Kidney capillary endothelial cell (primary cell): Measurements from ENCODE around the gene ABCC3.

Experiments
- DNase-seq: peaks from one replicate; pipeline ENCODE4 v3.0.0-alpha.2; 2018; ENCODE audit warnings: low spot score

ABCC3 gene

DNA sequence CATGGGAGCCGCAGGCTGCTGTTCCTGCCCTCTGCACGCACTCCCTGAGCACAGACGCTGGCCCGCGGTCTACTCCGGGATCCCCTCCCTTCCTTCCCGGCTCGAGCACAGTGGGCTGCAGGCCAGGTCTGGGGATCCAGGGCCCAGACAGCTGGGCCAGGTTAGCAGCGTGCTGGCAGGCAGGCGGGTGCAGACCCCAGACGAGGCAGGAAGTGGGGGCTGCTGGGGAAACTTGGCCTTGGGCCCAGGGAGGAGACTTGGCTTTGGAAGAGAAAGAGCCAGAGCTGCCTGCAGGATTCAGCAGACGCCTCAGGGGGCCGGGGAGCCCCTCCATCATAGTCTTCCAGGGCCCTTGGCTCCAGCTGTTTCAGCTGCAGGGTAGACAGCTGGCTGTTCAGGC, 30.2 kb upstream of the ABCC3 start:
- DNase-seq = no peak

DNA sequence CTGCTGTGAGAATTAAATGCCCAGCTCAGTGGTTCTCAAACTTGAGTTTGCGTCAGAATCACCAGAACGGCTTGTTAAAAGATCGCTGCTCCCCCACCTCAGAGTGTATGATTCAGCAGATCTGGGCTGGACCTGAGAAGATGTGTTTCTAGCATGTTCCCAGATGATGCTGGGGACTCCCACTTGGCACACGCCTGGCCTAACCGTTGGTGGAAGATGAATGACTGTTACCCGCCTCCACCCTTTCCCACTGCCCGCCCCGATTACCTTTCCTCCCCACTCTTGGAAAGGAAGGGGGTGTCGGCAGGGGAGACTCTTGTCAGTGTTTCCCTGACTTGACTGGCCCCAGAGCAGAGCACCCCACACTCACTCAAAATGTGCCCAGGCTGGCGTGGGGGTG, 29.3 kb upstream of the ABCC3 start:
- no peak for DNase-seq

DNA sequence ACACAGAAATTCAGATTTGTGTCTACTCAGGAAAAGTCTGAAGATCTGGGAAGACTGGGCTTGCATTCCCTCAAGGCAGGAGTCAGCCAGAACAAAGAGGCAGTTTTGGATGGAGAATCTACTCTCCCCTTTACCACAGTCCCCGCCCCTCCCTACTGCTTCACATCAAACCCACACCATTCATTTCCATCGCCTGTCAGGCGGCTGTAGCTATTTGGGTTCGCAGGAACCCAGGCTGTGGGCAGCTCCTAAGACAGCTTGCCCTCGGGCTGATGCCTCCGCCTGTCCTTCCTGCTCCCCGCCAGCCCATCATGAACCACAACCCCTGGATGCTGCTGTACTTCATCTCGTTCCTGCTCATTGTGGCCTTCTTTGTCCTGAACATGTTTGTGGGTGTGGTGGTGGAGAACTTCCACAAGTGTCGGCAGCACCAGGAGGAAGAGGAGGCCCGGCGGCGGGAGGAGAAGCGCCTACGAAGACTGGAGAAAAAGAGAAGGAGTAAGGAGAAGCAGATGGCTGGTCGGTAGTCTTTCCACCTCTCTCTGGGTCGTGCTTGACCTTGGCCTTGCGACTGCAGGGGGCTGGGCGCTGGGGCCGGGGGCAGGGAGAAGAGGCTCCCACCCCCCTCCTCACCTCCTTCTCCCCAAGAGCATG, 27.0 kb upstream of the ABCC3 start:
- no peak for DNase-seq

DNA sequence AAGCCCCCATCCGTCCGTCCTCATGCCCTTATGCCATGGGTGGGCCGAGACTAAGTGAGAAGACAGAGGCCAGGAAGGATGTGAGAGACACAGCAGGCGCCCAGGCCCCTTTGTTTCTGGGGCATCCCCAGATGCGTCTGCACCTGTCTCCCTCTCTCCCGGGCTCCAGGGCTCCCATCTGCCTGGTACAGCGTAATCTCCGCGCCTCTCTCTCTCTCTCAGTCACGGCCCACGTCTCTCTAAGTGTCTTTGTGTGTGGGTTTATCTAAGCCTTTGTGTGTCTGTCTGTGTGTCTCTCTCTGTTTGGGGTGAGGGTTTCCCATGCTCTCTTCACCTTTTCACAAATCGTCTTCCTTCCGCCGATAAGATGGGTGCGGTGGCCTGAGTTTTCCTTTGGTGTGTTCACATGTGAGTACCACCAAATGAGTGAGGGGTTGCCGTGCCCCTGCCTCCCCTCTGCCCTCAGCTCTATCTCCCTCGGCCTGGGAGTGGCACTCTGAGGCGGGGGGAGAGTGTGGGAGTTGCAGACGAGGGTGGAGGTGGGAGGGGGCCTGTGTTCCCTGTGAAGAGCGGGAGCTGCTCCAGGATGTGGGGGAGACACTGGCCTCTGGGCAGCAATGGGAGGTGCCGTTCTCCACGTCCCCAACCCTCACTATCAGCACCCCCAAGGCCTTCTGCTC, 25.8 kb upstream of the ABCC3 start:
- no peak for DNase-seq

DNA sequence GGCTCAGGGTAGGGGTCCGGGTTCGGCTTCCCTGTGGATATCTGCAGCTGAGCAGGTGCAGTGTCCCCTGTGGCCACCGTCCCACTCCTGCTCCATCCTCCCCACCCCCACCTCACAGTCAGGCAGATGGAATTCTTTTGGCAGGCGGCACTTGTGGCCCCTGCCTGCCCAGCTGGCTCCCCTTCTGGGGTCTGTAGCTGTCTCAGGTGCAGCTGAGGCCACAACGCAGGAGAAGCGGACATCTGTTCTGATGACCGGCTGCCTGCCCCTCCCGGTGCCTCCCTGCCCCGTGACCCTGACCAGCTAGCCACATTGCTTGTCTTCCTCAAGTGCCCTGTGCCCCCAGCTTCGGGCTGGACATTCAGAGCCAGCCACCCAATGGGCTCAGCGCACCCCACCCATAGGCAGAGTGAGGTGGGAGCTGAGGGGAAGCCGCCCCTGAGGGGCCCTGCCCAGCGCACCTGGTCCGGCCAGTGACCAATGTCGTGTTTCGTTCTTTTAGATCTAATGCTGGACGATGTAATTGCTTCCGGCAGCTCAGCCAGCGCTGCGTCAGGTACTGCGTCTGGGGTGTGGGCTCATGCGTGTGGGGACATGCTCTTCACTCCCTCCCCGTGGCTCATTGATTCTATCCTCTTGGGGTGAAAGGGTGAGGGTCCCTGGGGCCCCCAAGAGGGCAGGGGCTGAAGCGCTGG, 25.2 kb upstream of the ABCC3 start:
- DNase-seq = no peak

DNA sequence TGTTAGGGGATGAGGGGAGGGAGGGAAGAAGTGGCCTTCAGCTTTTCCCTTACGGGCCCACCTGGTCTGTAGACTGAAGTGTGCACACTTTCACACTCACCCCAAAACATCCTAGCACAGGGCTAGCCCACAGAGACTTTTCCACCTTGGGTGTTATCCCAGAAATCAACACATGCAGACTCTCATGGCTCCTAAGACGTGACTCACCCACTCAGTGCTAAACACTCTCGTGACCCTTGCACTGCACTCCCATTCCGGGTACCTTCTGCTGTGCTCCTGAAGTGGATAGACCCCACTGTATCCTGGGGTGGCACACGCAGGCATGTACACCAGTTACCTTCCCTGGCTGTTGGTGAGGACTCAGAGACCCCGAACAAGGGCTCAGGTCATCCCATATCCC, 23.0 kb upstream of the ABCC3 start:
- DNase-seq = no peak

DNA sequence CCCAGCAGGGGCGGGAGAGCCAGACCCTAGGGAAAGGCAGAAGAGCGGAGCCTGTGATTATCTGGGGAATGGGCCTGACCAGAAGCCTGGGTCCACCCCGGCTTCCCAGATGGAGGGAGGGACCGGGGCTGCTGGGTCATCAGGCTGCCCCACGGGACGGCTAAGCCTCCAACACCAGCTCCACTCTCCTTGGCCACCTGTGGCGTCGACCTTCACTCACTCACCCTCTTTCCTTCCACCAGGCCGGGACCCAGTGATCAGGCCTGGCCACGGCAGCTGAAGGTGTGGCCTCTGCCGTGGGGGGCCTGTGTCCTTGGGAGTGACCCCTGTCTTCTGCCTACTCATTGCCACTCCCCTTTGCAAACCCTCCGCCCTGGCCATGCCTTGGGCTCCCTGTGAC, 22.4 kb upstream of the ABCC3 start:
- no peak for DNase-seq

DNA sequence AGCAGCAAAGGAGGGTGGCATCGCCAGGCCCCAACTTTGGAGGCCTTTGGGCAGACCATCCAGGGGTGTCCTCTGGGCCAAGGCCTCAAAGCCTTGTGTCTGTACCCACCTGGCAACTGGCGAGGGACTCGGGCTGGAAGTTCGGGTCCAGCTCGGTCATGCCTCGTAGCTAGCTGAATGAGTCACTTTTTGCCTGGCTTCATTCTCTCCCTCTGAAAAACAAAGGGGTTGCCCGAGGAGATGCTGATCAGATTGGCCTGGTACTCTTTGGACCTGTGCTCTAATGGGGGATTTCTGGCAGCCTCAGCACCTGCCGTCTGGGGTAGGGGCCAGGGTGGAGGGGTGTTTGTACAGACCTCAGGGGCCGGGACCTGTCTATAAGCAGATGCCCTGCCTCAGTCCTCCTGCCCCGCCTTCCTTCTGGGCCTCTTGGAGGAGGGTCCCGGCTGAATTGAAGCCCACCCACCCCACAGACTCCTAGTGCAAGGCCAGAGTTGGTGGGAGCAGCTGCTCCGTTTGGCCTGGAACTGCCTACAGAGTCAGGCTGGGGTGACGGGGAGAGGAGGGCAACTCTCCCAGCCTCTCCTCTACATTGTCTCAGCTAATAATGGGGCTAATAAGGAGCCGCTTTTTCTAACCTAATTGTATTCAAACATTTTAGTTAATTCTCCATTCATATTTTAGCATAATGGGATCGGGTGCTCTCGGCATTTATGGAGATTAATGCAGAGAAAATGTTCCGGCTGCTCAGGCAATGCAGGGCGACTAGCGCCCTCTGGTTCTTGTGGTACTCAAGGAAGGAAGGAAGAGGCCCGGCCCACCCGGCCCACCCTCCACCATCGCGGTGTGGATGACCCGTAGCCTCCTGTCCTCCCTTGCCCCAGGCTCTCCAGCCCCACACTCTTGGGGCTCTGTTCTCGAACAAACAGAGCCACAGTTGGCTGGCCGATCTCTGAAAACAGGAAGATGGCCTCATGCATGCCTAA, 21.4 kb upstream of the ABCC3 start:
- DNase-seq = no peak

DNA sequence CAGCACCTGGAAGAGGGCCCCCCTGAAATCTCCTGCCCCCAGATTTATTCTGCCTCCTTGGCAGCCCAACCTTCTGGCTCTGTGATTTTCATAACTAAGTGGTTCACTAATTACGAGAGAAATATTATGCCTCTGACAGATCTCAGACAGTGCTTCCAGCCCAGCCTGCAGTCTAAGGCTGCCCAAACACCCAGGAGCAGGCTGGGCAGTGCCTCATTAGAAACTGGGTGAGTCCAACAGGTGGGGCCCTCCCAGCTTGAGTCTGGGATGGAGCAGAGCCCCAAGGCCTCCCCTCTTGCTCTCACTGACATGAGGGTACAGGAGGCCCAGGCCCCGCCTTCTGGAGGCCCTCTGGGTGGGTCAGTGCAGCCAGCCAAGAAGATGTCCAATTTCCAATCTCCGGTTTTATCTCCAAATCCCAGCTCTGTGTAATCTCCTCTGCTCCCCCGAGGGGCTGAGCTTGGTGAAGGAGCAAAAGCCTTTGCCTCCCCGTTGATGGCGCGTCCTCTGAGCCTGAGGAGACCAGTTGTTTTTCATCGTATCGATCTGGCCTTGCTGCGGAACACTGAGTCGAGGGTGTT, 20.1 kb upstream of the ABCC3 start:
- no peak for DNase-seq

DNA sequence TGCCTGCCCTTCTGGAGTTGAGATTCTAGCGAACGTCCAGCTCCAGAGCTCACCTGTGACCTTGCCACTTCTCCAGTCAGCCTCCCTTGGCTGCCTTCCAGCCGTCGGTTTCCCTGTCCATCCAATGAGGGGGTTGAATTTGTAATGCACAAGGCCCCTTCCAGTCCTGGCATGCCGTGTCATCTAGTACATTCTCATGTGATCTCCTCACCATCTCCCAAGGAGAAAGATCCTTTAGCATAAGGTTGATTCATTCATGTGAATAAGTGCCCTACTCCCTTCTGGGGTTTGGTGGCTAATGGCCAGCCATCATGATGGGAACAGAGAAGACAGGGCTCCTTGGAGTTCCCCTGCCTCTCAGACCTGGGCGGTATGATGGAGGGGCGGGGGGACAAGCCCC, 18.9 kb upstream of the ABCC3 start:
- no peak for DNase-seq

DNA sequence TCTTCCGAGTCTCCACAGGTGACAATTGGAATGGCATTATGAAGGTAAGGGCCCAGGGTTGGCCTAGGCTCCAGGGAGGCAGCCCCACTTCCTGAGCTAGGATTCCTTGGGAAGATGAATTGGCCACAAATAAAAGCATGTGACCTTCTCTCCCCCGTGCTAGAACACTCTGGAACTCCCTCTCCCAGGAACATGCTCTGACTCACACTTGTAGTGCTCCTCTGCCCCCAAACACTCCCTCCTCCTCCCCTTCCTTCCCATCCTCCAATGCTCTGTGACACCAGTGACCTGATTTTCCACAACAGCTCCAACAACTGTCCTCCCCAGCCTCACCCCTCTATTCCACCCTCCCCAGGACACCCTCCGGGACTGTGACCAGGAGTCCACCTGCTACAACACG, 16.4 kb upstream of the ABCC3 start:
- no peak for DNase-seq

DNA sequence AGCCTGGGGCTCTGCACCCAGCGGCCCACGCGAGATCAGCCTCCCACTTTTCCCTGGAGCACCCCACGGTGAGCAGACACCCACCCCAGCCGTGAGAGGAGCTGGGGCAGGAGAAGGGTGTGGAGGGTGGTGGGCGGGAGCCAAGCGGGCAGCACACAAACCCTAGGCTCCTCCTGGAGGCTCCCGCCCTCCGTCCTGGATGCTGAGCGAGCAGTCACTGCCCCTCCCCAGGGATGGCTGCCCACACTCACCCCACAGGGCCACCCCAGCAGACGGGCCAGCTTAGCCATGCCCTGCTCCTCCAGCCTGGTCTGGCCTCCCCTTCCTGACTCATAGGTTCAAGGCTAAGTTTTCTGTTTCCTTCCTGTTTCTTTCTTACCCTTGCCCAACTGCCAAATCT, 15.7 kb upstream of the ABCC3 start:
- no peak for DNase-seq

DNA sequence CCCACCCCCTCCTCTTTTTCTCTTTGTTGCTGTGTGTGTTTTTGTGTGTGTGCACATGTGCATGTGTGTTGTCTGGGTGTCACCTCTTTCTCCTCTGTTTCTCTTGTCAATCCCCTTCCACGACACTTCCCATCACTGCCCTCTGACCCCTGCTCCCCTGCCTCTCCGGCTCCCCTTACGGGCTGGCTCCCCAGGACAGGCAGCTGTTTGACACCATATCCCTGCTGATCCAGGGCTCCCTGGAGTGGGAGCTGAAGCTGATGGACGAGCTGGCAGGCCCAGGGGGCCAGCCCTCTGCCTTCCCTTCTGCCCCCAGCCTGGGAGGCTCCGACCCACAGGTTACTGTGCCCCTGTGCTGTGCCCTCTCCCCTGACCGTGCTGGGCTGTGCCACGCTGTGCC, 15.2 kb upstream of the ABCC3 start:
- no peak for DNase-seq

DNA sequence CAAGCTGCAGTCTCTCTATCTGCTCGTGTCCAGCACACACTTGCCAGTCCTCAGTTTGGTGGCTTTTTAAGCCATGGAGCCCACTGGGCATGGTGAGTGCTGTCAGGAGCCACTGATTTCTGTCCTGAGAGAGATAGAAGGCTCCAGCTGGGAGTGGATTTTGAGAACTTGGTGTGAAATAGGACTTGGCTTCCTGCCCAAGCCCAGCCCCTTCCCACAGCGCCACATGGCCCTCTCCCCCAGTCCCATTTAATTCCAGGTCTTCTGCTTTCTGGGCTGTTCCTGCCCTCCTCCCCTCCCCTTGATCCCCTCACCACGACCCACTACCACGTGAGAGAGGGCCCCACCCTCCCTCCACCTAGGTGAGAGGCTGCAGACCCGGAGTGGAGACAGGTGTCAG, 14.4 kb upstream of the ABCC3 start:
- no peak for DNase-seq

DNA sequence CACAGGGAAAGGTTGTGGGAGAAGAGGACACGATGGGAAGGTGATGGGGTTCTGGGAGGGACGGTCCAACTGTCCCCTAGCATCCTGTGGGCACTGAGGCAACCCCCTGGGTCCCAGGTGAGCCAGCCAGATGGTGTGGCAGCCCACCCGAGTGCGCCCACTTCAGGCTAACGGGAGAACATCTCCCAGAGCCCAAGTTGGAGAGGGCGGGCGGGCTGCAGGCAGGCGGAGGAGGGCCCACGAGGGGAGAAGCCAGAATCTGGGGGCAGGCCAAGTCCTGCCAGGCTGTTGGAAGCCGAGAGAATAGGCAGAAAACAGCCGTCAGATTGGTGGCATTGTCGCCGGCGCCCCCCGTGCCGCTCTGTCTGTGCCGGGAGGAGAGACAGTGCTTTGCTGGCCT, 13.8 kb upstream of the ABCC3 start:
- no peak for DNase-seq

DNA sequence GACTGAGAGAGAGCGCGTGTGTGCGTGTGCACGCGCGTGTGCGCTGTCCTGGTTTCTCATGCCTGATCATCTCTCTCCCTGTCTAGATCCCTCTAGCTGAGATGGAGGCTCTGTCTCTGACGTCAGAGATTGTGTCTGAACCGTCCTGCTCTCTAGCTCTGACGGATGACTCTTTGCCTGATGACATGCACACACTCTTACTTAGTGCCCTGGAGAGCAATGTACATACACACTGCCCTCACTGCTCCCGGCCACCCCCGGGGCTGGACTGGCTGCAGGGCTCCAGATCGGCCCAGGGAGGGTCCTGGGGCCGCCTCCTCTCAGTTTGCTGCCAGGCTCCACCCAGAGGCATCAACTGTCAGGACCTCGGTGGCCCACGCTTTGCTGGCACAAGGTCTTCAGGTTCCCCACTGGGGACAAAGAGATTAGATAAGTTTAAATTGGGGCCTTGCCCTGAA, 13.1 kb upstream of the ABCC3 start:
- no peak for DNase-seq

DNA sequence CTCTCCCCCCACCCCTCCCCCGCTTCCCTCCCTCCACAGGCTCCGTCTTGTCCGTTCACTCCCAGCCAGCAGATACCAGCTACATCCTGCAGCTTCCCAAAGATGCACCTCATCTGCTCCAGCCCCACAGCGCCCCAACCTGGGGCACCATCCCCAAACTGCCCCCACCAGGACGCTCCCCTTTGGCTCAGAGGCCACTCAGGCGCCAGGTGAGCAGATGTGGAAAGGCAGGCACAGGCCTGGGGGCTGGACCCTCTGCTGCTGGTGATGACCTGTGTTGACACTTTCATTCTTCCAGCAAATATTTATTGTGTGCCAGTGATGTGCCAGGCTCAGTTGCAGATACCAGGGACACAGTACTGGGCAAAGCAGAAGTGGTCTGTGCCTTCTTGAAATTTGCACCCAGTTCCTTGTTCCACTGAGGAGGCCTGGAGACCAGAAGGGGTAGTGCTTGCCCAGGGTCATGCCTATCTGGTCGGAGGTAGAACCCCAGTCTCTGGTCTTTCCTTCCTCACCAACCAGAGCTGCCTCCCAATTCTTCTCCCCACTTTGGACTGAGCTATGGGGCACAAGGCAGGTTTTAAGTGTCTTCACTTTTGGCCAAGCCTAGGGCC, 10.3 kb upstream of the ABCC3 start:
- no peak for DNase-seq

DNA sequence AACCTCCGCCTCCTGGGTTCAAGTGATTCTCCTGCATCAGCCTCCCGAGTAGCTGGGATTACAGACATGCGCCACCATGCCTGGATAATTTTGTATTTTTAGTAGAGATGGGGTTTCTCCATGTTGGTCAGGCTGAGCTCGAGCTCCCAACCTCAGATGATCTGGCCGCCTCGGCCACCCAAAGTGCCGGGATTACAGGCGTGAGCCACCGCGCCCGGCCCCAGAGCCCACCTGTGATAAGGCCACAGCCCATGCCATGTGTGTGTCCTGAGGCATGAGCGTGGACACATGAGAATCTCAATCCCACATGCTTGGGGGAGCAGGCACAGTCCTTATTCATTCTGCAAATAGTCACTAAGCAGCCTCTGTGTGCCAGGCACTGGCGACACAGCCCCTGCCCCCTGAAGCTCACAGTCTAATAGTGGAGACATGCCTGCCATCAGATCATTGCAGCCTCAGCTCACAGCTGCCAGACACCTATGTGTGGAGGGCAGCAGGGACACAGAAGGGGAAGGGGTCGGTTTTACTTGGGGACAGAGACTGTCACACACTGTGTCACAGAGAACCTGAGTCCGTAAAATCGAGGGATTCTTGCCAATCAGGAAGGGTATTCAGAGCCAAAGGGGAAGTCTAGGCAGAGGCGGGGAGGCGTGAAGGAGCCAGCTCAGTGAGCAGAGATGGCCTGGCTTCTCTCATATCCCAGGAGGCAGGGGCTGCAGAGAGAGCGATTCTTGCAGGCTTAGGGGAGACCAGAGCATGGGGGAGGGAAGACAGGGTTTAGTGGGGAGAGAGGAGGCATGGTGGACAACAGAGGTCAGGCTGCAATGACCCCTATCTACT, 9.4 kb upstream of the ABCC3 start:
- DNase-seq = no peak

DNA sequence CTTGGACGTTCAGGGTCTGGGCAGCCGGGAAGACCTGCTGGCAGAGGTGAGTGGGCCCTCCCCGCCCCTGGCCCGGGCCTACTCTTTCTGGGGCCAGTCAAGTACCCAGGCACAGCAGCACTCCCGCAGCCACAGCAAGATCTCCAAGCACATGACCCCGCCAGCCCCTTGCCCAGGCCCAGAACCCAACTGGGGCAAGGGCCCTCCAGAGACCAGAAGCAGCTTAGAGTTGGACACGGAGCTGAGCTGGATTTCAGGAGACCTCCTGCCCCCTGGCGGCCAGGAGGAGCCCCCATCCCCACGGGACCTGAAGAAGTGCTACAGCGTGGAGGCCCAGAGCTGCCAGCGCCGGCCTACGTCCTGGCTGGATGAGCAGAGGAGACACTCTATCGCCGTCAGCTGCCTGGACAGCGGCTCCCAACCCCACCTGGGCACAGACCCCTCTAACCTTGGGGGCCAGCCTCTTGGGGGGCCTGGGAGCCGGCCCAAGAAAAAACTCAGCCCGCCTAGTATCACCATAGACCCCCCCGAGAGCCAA, 8.6 kb upstream of the ABCC3 start:
- peak; percentile 55 for DNase-seq
